HG03175 (cell line): Measurements from ENCODE around the gene REEP1.
"Not testable (repeated sequence)": the region's sequence is repeated elsewhere in the genome, so short reads cannot be mapped to it uniquely, and the experiment has no call there.

ENCODE experiments used
- ATAC-seq: cut with Tn5 transposase; IDR thresholded peaks from one replicate; pipeline ENCODE4 v1.9.1; 2021; ENCODE audit warnings: mild to moderate bottlenecking, moderate library complexity; ENCODE audit not compliant: unreplicated experiment

The REEP1 gene

DNA sequence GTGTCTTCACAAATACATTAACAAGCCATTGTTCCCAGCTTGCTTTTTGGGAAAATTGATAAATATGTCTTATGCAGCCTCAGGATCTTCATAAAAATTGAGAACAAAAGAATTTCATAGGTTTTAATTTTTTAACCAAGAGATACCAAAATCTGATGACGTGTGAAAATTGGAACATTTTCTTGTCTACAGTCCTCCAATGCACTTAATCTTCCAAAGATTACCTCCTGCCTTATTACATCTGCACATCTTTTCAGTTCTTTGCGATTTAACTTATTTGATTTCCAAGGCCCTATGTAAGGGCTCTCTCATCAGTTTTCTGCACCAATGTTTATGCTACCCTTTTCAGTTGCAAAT is 135.1 kb downstream of the REEP1 start:
- no peak for ATAC-seq

DNA sequence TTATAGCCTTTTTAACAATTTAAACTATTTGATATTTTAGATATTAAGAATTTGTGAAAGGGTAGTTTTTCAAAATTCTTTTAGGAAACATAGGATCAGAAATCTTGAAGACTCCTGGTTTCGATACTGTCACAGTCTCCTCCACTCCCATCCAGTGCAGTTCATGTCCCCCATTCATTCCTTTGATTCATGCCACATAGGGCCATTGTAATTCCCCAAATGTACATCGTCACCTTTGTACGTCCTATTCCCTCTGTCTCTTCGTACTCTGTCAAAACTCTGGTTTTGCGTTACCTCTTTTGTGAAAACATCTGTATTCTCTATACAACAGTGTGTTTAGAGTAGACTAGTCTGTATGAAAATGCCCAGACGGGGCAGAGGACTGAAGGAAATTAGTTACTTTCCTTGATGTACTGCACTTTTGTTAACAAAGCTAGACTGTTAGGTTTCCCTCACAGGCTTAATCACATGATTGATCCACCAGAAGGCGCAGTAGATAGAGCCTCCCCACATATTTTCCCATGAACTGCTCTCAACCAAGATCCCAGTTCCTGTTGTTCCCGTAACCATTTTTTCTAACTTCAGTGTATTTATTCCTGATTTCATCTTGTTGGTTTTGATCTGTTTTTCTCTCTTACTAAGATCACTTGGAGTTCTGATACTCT is 135.6 kb downstream of the REEP1 start:
- no peak for ATAC-seq

DNA sequence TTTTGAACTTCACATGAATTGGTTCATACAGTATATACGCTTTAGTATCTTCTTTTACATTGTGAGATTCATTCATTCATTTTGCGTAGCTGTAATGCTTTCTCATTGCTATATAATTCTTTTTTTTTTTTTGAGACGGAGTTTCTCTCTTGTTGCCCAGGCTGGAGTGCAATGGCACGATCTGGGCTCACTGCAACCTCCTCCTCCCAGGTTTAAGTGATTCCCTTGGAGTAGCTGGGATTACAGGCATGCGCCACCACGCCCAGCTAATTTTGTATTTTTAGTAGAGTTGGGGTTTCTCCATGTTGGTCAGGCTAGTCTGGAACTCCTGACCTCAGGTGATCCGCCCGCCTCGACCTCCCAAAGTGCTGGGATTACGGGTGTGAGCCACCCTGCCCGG is 136.9 kb downstream of the REEP1 start:
- not testable (repeated sequence) for ATAC-seq

DNA sequence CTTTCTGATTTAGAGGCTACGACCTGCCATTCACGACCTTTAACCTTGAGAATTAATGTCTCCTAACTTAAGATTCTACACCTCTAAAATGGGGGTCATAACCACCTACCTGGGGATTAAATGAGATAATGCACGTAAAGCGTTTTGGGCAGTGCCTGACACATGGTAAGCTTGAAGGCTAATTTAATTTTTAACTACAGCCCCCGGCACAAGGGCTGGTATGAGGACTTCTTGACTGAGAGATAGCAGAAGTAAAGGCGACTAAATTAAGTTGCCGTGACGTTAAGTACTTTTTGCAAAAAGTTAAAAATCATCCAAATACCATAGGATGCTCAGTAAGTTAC is 137.6 kb downstream of the REEP1 start:
- no peak for ATAC-seq

DNA sequence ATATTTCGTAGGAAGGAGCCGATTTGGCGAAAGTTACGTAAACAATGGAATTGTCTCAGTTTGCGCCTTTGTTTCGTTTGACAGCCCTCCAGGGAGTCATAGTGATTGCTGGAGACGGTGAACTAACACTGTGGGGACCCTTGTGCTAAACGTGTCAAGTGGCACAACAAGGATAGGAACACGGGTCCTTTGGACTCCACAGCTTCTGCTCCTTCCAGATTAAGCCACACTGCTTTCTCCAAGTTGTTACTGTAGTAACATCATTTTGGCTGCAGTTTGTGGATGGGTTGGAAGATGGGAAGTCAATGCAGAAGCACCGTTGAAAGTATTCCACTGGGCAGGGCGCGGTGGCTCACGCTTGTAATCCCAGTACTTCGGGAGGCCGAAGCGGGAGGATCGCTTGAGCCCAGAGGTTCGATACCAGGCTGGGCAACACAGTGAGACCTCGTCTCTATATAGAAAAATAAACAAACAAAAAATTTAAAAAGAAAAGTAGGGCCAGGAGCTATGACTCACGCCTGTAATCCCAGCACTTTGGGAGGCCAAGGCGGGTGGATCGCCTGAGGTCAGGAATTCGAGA is 141.5 kb downstream of the REEP1 start:
- peak; percentile 1 for ATAC-seq

DNA sequence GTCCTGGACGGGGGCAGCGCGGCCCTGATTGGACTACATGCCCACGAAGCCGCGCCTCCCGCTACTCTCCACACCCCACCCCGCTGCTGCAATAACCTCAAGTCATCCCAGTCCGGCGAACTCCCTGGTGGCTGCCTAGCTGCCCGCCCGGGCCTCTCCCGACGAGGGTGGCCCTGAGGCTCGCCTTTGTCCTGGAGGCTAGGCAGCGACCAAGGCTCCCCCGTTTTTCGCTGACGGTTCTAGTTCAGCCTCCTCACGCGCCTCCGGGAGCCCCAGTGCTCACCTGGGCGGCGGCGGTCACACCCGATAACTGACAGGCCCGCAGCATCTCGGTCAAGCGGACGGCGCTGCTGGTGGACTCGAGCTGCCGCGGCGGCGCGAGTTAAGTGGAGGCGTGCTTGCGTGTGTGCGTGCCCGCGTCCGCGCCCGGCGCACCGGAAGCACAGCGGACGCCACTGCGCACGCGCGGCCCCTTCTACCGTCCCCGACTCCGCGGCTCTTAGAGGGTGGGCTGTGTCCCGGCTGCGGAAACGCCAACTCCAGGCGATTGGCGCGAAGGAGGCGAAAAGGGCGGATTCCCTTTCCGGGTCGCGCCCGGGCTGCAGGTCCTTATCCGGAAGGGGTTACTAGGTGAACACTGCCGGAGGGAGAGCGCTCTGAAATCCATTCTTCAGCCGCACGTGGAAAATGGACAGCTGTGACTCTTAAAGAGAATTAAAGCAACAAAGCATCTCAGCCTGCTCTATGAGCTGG is 142.2 kb downstream of the REEP1 start, which contains the start of gene IMMT:
TSS of gene IMMT (minus strand) at position 408 of the 753 bp plus-strand sequence. CDS start at position 328, 80 bp downstream.
- peak; percentile 89 for ATAC-seq

DNA sequence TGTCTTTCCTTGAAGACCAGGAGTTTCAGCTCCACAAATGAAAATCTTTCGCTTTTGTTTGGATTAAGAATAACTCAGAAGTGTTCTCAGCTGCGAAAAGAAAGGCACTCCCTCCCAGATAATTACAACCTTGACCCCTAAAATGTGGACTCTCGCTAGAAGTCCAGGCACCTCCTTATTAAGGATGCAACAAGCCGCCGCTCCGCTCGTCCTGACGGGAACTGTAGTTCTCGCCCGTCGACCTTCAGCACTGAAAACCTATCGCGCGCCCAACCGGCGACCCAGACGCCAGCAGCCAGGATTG is 142.7 kb downstream of the REEP1 start:
- ATAC-seq, result no peak

DNA sequence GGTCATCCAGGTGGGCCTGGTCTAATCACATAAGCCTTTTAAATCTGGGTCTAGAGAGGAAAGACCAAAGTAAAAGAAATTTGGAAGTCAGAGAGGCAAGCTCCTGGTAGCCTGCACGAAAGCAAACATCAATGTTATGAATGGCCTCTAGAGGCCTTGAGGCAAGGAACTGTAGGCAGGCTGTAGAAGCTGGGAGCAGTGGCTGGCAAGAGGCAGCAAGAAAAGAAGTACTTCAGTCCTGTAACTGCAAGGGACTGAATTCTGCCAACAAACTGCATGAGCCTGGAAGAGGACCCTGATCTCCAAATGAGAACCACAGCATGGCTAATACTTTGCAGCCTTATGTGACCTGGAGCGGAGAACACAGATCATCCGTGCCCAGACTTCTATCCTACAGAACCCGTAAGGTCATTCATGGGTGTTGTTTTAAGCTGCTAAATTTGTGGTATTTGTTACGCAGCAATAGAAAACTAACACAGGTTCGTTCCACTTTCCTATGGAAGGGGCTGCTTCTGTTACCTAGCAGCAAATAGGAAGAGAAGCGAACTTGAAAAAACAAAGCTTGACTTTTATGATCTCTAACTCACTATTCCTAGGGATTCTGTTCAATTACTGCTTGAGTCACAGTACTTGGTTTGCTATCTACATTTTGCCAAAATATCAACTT is 143.4 kb downstream of the REEP1 start:
- ATAC-seq, result no peak

DNA sequence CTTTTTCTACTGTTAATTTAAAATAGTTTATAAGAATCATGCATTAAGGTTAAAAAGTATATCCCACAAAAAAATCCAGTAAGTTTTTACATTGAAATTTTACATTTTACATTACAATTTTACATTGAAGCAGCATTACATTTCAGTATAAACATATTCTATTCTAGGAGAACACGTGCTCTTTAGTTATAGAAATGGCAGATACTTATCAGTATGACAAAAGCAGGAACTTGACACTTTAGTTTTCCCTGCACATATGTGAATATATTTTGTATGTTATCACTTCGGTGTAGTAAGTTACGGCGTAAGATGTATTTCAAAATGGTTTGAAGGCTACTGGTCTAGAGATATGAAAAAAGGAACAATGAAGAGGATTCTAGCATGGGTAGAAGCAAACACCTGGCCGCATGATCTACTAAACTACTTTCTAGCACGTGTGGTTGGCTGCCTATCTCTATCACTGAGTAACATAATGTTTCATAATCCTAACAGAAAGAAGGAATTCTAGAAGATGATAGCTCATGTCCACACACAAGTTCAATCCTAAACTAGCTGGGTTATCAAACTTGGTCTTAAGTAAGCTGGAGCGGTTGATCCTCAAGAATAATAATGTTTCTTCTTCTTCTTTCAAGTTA is 147.5 kb downstream of the REEP1 start:
- ATAC-seq, result no peak

DNA sequence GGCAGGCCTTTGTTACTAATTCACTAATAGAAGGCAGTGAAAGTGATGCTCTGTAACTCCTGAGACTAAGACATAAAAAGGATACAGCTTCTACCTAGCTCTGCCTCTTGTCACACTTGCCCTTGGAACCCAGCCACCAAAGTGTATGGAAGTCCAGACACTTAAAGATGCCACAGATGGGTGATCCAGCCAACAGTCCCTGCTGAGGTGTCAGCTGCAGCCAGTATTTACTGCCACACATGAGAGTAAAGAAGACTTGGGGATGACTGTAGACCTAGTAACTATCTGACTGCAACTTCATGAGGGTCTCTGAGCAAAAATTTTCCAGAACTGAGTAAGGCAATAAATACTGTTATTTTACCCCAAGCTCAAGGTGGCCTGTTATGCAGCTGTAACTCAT is 151.0 kb downstream of the REEP1 start:
- ATAC-seq, result no peak

DNA sequence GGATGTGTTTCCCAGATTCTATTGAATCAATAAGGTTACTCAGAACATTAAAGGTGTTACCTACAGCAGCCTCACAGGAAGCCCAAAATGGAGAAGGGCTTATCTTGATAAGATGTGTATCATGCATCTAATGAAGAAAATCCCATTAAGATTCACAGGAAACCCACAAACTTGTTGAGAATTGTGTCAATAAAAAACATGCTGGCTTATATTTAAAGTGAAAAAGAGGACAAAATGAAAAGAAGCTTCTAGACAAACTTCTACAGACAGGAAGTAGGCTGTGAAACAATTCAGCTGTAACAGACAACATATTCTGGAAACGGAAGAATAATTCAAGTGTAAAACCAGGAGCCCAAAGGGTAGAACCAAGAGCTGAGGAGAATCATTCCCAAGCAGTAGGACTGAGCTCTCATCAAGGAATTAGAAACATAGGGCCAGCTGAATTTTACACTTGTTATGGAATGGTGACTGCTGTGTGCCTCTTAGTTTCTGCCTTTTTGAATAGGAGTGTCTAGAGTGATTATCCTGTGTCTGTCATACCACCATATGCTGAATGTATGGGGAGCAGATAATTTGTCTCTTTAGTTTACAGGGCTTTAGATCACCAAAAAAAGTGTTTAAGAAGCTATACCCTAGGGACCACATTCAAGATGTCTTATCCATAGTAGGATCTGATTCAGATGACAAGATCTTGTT is 151.8 kb downstream of the REEP1 start:
- no peak for ATAC-seq

DNA sequence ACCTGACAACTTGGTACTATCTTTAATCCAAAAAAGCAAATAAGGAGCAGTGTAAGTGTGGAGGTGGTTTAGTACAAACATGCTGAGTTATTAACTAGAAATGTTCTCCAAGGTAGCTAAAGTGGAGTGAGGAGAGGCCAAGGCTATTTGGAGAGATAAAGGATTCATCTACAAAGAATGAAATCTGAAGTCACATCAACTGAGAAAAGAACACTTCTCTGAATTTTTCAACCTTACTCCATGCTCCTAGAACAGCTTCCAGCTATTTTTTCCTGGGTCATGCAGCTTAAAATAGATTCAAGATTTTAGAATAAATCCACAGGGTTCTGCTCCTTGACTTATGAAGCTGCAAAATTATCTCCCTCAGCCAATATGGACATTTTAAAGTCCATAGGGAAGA is 160.8 kb downstream of the REEP1 start:
- ATAC-seq, result no peak

DNA sequence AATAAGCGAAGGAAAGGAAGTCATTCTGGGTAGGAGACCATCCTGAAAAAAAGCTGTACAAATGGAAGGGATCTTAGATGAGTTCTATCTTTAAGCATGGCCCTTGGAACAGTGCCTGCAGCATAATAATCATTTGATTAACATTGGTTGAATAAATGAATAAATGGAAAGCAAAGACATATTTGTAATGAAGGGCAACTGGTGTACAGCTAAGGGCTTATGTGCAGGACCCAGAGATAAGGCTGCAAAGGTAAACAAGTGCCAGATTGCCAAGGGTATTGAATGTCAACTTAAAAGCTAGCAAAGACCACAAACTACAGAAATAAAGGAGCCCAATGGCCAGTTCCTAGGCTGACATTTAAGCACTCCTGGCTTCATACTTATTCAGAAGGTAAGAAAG is 161.6 kb downstream of the REEP1 start:
- no peak for ATAC-seq

DNA sequence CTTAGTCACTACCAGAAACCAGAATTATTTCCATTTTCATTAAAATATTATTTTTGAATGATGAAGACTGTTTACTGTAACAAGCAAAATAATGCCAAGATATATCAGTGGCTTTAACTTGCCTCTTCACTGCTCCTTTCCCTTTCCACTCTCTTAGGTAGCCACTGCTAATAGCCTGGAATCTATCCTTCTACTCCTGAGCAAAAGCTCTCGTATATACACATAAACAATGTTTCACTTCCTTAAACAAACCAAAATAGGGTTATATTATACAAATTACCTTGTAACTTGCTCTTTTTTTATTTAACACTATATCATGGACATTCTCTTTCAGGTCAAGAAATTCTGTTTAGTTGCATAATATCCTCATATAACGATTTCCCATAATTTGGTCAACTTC is 163.0 kb downstream of the REEP1 start:
- ATAC-seq, result no peak

DNA sequence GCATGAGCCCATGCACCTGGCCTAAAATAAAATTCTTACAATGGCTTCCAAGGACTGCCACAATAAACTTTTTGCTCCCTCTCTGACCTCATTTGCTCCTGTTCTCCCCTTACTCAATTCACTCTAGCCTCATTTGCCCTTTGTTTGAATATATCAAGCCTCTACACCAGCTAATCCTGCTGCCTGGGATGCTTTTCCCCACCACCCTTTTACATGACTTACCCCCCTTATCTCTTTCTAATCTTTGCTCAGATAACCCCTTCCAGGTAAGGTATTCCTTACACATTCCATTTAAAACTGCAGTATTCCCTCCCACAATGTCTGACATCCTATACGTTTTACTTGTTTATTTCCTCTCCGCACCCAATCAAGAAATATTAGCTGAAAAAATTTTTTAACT is 164.8 kb downstream of the REEP1 start:
- no peak for ATAC-seq

DNA sequence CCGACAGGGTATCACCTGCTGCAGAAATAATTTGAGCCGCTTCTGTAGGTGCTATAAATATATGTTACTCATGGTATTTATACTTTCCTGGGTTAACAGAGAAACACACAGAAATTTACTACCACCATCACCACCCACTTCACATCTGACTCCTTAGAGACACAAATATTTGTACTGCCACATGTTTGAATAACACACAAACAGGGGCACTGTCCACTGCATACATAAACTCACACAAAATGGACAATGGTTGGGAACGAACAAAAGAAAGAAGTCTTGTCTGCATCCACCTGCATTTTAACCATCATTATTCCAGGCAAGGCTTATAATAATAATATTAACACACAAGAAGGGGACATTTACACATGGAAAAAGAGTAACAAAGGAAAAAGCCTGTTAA is 166.1 kb downstream of the REEP1 start:
- ATAC-seq, result no peak

DNA sequence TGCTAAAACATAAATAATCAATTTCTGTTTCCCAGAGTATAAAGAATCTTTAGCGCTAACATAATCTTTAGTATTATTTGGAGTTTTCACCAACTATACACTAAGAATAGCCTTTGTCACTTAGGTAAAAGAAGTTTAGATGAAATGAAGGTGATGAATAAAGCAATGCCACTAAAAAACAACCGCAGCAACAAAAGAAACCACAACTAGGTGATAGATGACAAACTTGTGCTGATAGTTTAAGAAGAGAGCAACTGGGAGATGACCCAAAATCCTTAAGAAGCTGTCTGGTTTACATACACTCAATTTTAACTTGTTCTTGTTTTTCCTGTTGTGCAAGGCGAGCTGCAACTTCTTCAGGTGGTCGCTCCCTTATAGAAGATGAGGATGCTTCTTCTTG is 167.0 kb downstream of the REEP1 start:
- ATAC-seq, result no peak
